Esophagus muscularis mucosa (tissue), 3 donors: Measurements from ENCODE around the gene DNAJA4.

ENCODE experiments used
- POLR2A ChIP-seq: fragments of 450-650 bp; IDR thresholded peaks from one replicate; pipeline ENCODE4 v1.6.1; 2017; ENCODE audit warnings: antibody characterized with exemption, moderate library complexity, mild to moderate bottlenecking, low read depth
- TF ChIP-seq, protein P1 (sequence below), 3 experiments: fragments of 200-600 bp in 2 of 3; fragments of 450-650 bp in 1 of 3; sonication (generic) in 2 of 3; IDR thresholded peaks; one replicate each; pipeline ENCODE4 v1.5.1; 2017 to 2019; ENCODE audit warnings: antibody characterized with exemption in 3 of 3, mild to moderate bottlenecking in 2 of 3, moderate library complexity in 1 of 3

GRCh38 chr15:78308422-78309032 lies 44.2 kb downstream of the DNAJA4 start:
- TF ChIP-seq, protein P1, sequence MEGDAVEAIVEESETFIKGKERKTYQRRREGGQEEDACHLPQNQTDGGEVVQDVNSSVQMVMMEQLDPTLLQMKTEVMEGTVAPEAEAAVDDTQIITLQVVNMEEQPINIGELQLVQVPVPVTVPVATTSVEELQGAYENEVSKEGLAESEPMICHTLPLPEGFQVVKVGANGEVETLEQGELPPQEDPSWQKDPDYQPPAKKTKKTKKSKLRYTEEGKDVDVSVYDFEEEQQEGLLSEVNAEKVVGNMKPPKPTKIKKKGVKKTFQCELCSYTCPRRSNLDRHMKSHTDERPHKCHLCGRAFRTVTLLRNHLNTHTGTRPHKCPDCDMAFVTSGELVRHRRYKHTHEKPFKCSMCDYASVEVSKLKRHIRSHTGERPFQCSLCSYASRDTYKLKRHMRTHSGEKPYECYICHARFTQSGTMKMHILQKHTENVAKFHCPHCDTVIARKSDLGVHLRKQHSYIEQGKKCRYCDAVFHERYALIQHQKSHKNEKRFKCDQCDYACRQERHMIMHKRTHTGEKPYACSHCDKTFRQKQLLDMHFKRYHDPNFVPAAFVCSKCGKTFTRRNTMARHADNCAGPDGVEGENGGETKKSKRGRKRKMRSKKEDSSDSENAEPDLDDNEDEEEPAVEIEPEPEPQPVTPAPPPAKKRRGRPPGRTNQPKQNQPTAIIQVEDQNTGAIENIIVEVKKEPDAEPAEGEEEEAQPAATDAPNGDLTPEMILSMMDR (IDR thresholded peaks at IDR 0.05) = peak; percentile 53 to 62 (median 56)
- TF ChIP-seq POLR2A = no peak
